VCaP (cell line): Measurements from ENCODE around the gene CALN1.

ENCODE experiments used
- H3K27ac ChIP-seq: fragments of 450-650 bp; 2 replicates; pipeline ENCODE4 v1.5.1; 2017
- TF ChIP-seq, protein P1 (sequence below): fragments of 450-650 bp; conservative IDR thresholded peaks from 2 replicates; pipeline ENCODE4 v1.5.1; 2017; ENCODE audit warnings: mild to moderate bottlenecking, moderate library complexity

Gene CALN1

DNA sequence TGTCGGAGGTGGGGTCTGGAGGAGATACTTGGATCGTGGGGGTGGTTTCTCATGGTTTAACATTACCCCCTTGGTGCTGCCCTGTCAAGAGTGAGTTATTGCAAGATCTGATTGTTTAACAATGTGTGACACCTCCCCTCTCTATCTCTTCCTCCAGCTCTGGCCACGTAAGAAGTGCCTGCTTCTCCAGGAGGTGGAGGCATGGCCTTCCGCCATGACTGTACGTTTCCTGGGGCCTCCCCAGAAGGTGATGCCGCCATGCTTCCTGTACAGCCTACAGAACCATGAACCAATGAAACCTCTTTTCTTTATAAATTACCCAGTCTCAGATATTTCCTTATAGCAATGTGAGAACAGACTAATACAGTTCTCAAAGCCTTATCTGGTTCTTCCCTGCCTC is 547.0 kb downstream of the CALN1 start:
- no peak overlapping the region for H3K27ac ChIP-seq
- TF ChIP-seq, protein P1, sequence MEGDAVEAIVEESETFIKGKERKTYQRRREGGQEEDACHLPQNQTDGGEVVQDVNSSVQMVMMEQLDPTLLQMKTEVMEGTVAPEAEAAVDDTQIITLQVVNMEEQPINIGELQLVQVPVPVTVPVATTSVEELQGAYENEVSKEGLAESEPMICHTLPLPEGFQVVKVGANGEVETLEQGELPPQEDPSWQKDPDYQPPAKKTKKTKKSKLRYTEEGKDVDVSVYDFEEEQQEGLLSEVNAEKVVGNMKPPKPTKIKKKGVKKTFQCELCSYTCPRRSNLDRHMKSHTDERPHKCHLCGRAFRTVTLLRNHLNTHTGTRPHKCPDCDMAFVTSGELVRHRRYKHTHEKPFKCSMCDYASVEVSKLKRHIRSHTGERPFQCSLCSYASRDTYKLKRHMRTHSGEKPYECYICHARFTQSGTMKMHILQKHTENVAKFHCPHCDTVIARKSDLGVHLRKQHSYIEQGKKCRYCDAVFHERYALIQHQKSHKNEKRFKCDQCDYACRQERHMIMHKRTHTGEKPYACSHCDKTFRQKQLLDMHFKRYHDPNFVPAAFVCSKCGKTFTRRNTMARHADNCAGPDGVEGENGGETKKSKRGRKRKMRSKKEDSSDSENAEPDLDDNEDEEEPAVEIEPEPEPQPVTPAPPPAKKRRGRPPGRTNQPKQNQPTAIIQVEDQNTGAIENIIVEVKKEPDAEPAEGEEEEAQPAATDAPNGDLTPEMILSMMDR, result no peak

DNA sequence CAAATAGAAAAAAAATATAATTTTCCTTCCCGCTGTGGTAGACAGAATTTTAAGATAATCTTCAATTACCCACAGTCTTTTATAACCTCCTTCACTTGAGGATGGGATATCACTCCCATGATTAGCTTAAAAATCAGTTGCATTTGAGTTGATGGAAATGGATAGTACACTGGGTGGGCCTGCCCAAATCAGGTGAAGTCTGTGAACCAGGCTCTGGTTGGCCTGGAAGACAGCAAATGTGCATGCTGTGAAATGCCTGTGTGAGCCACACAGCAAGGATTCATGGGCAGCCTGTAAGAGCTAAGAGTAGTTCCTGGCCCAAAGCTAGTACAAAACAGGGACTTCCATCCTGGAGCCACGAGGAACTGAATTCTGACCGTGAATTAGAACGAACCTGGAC is 548.0 kb downstream of the CALN1 start:
- TF ChIP-seq, protein P1, result no peak
- no peak overlapping the region for H3K27ac ChIP-seq

DNA sequence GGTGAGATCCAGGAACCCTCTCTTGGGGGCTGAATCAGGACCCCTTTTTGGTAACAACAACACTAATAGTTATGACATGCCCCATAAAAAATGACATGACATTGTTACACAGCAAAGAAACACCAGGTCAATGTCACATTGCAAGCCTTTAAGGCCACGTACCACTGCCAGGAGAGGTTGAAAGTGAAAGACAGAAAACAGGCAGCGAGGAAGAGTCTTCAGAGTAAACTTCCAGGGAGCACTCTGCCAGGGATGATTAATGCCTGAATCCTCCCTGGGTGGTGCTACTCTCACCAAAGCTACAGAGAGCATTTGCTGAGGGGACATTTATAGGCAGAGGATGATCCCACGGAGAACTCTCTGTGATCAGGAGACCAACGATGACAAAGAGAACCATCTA is 551.6 kb downstream of the CALN1 start:
- TF ChIP-seq, protein P1, result no peak
- no peak overlapping the region for H3K27ac ChIP-seq

DNA sequence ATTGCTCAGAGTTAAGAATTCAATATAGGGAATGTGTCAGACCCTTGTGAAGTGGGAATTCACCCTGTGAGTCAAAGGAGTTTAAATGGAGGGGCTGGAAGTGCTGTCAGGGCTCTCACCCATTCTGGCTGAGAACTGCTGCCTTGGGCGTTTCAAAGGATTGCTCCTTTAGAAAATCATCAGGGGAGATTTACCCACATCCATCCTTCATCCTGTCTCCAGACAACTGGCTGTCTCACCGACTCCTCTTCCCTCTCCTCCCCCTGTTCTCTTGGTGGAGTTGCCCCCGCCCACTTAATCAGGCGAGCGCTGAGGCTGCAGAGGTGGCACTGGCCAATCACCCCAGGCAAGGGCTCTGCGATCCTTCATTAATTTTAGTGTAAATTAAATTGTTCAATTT is 554.8 kb downstream of the CALN1 start:
- TF ChIP-seq, protein P1, result no peak

DNA sequence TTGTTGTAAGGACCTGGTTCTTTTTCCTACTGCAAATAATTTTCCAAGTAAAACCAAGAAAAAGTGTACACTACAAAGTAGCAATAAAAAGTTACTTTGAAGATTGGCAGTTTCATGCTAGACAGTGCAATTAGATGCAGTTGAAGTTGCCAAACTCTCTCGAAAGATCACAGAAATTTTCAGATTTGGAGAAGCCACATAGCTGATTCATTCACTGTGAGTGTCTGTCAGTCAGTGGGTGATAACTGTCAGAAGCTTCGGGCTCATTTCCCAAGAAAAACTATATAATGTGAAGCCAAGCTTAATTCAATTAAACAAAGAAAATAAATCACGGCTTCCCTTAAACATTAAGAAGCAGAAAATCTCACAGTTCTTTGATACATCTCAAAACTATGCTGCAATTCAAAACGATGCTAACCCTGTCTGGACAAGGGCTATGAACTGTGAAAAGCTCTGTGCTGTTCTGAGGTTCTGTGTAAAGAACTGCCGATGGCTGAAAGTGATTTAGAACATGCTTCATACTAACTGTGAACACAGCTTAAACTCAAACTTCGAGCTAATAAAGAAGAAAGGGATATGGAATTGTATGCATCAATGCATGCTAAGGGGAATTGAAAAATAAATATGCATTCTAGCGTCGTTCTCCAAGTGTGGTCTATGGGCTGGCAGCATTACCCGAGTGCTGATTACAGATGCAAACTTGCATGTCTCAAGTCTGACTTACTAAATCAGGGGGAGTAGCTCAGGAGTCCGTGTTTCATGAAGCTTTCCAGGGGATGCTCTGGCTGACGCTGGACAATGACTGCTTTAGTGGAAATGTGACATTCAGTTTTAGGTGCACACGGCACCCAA is 557.4 kb downstream of the CALN1 start:
- no peak overlapping the region for H3K27ac ChIP-seq
- TF ChIP-seq, protein P1, result no peak

More for the DNA sequence above, 554.8 kb downstream of the CALN1 start:
- H3K27ac ChIP-seq, result no peak overlapping the region

DNA sequence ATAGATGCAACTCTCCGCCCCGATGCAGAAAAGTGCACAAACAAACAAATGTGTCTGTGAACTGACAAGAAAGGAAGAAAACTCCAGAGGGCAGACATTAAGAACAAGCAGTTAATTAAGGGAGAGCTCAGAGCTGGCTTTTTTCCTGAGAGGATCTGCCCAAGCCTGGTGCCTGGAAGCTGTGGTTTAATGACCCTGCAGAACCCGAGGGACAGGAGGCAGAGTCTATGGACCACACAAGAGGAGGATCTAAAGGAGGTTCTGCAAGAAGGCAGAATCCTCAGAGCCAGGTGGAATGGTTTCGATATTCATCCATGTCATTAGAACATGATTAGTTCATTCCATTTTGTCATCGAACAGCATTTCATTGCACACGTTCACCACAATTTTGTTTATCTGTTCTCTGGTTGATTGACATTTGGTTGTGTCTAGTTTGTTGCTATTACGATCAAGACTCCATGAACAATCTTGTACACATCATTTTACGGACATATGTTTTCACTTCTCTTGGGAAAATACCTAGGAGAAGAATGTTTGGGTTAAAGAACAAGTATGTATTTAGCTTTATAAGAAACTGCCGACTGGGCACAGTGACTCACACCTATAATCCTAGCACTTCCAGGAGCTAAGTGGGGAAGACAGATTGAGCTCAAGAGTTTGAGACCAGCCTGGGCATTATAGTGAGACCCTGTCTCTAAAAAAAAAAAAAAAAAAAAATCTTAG is 560.2 kb downstream of the CALN1 start:
- no peak overlapping the region for H3K27ac ChIP-seq
- TF ChIP-seq, protein P1, result no peak

DNA sequence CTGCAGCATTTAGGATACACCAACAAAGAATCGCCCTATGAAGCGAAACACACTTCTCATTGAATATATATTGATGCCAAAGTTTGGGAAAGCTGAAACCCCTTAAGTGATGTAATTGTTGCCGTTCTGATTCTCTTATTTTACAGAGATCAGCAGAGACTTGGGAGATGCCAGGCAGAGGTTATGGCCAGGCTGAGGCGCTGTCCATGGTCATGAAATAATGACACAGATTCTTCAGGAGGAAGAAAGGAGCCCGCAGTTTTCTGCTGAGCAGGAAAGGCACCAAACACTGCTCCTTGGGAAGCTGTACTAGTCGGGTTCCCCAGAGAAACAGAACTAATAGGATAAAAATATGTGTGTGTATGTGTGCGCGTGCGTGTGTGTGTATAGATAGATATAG is 566.0 kb downstream of the CALN1 start:
- no peak overlapping the region for H3K27ac ChIP-seq
- TF ChIP-seq, protein P1, result no peak
